GM11168 (cell line): ENCODE data around the gene SALL2.

Source experiments
- in situ Hi-C: fragments of 300-500 bp; cut with MboI; formaldehyde crosslinking; loops from one replicate; pipeline ENCODE4 v1.12.0; 2022; ENCODE audit warnings: low sequenced_read_pairs; ENCODE audit not compliant: unreplicated experiment

The SALL2 gene

GRCh38 chr14:21528381-21529348 lies 2.5 kb upstream of the SALL2 start:
- in situ Hi-C loops = no loop called here

DNA sequence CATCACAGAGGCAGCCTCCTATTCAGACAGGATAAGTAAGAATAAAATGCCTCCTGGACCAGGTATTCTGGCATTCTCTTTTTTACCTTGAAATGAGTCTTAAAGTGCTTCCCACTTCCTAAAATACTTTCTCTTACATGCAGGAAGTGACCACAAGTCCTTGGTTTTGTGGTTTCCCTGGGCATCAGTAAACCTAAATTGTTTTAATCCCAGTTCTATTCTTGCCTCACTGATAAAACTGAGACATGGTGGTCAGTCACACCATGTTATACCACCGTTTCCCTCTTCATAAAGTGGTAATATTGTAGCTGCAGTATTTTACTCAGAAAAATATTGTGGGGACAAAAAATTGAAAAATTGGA lies 1.2 kb upstream of the SALL2 start:
- in situ Hi-C loops = no loop called here

DNA sequence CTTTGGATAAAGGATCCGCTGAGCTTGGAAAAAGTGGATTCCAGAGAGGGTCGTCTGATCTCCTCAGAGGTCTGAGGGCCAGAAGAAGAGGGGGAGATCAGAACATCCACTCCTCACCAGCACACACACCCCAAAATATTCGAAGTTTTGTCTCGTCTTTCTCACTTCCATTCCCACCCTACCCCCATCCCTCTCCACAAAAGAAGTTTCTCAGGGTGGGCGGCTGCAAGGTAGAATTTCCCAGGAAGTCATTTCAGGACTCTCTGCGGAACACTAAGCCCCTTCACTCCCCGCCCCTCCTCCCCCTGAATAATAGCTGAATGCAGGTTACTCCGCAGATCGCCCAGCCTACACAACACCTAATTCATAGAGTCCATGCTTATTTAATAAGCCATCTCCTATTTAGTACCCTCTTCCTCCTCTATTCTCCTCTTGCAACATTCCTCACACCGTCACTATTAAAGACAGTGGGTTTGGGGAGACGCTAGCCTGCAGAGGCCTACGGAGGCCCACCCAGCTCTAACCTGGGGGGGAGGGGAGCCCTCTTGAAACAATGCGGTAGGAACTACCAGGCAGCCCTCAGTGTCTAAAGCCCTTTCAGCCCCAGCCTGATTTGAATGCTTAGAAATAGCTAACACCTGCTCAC lies 649 bp upstream of the SALL2 start:
- in situ Hi-C loops = no loop called here

- in situ Hi-C loops = no loop called here
These were observed 580 bp downstream of the SALL2 start for GRCh38 chr14:21525571-21525961.

GRCh38 chr14:21524575-21525490 lies 1.3 kb downstream of the SALL2 start:
- in situ Hi-C loops = no loop called here

GRCh38 chr14:21523203-21523602 lies 2.9 kb downstream of the SALL2 start:
- in situ Hi-C loops = no loop called here

DNA sequence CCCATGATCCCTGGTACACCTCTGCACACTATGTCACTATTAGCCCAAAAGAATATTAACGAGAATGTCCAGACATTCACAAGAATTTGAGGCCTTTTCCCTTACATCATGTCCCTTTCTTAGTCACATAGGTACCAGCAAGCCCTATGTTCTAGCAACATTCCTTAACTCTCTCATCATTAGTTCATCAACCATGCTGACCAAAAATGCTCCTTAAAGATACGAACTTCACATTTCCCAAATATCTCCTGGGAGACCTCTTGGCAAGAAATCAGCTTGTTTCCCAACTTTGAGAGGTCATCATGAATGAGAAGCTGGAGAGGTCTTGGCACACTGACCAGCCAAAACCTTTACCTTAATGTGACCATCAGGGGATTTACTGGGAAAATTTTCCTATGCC lies 4.6 kb downstream of the SALL2 start:
- in situ Hi-C loops = no loop called here

GRCh38 chr14:21520767-21521166 lies 5.4 kb downstream of the SALL2 start:
- in situ Hi-C loops = no loop called here

- in situ Hi-C loops = no loop called here
These were observed 7.4 kb downstream of the SALL2 start for GRCh38 chr14:21518725-21519124.

- in situ Hi-C loops = no loop called here
These were observed 11.8 kb downstream of the SALL2 start for GRCh38 chr14:21514341-21514740.

DNA sequence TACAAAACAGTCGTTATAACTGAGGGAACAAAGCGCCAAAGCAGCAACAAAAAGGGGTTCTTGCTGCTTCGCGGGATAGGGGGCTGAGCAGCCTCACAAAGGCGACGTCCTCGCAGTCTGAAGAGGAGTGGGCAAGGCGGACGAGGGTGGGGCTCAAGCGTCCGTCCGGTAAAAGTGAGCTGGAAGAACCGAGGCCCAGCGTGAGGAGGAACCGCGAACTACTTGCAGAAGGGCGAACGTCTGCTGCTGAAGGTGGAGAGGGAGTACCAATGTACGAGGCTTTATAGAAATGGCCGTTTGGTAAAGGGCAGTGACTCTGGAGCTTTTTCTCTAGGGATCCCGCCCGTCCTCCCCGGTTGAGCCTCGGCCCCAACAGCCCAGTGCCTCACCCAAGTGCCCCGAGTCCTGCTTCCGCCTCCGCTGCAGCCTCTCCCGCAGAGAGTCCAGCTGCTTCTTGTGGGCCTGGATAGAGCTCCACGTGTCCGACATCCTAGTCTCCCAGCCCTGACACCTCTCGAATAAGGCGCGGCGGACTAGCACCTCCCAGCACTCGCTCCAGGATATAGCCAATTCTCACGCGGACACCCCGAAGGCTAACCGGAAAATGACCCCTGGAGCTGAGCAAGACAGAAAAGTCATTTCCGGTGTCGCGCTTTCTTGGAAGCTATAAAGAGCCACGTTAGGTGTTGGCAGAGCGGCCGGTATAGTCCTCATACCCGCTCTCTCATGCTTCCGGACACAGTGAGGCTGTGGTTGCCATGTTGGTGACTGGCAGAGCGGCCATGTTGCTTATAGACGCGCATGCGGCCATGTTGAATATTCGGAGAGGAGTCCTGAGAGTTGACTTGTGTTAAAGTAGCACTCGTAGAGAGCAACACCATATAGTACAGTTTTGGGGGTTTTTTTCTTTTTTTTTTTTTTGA lies 15.2 kb downstream of the SALL2 start, which contains the start of gene METTL3:
METTL3 (minus strand) TSS at position 606 of the 923 bp plus-strand sequence; CDS start at position 489, 117 bp downstream.
- in situ Hi-C loops = no loop called here

- in situ Hi-C loops = no loop called here
These were observed 16.6 kb downstream of the SALL2 start for GRCh38 chr14:21509432-21510143.

- in situ Hi-C loops = no loop called here
These were observed 19.6 kb downstream of the SALL2 start for GRCh38 chr14:21506557-21506956.

GRCh38 chr14:21505012-21505553 lies 21.1 kb downstream of the SALL2 start:
- in situ Hi-C loops = no loop called here

GRCh38 chr14:21503376-21503775 lies 22.8 kb downstream of the SALL2 start:
- in situ Hi-C loops = loop anchor here (5.0 kb wide), 1 partner anchor 54 kb away; no protein-coding TSS in a partner anchor

GRCh38 chr14:21501568-21501967 lies 24.6 kb downstream of the SALL2 start:
- in situ Hi-C loops = loop anchor here (5.0 kb wide), 1 partner anchor 56 kb away; no protein-coding TSS in a partner anchor

- in situ Hi-C loops = no loop called here
These were observed 27.3 kb downstream of the SALL2 start for GRCh38 chr14:21498540-21499526.
